HG02763 (cell line): ENCODE data around the gene MIXL1.
A peak's percentile ranks its signal among the peaks of the same experiment; 100 is the strongest.
"Not testable (repeated sequence)": the region's sequence is repeated elsewhere in the genome, so short reads cannot be mapped to it uniquely, and the experiment has no call there.

ENCODE experiments used
- ATAC-seq: cut with Tn5 transposase; IDR thresholded peaks from one replicate; pipeline ENCODE4 v1.9.1; 2021; ENCODE audit warnings: mild to moderate bottlenecking, moderate library complexity; ENCODE audit not compliant: unreplicated experiment

MIXL1 gene

DNA sequence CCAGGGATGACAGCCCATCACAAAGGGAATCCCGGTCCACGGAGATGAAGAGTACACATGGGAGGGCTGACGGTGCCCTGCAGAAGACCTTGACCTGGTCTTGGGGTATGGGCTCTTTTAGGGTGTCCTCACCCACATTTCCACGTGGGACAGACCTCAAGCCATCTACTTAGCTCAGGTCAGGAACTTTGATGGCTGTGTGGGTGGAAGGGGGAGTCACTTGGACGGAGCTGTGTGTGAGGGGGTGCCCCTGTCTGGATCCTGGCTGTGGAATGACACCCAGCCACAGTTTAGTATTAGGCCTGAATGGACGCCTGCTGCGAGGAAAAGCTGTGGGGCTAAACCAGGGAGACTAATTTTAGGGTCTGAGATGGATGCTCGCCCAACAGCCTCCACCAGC, 10.9 kb upstream of the MIXL1 start:
- no peak for ATAC-seq

- no peak for ATAC-seq
Measured at GRCh38 chr1:226215239-226215638, 8.2 kb upstream of the MIXL1 start.

- ATAC-seq = no peak
Measured at GRCh38 chr1:226216056-226216455, 7.4 kb upstream of the MIXL1 start.

GRCh38 chr1:226217273-226217672, 6.2 kb upstream of the MIXL1 start:
- ATAC-seq = no peak

GRCh38 chr1:226220473-226221189, 2.8 kb upstream of the MIXL1 start:
- no peak for ATAC-seq

GRCh38 chr1:226222686-226223085, 778 bp upstream of the MIXL1 start:
- no peak for ATAC-seq

DNA sequence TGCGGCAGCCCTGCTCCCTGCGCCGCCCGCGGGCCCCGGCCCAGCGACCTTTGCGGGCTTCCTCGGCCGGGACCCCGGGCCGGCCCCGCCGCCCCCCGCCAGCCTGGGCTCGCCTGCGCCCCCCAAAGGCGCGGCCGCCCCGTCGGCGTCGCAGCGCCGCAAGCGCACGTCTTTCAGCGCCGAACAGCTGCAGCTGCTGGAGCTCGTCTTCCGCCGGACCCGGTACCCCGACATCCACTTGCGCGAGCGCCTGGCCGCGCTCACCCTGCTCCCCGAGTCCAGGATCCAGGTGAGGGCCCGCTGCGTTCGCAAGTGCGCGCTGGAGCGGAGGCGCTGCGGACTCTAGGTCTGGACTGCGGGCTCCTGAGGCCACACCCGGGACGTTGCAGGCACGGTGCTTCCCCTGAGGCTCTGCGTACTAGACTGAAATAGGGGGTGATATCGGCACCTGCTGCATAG, 351 bp downstream of the MIXL1 start:
- ATAC-seq = peak; percentile 55

- ATAC-seq = no peak
Measured at GRCh38 chr1:226226601-226227000, 3.1 kb downstream of the MIXL1 start.

- peak; percentile 74 for ATAC-seq
Measured at GRCh38 chr1:226233293-226233692, 9.8 kb downstream of the MIXL1 start.

DNA sequence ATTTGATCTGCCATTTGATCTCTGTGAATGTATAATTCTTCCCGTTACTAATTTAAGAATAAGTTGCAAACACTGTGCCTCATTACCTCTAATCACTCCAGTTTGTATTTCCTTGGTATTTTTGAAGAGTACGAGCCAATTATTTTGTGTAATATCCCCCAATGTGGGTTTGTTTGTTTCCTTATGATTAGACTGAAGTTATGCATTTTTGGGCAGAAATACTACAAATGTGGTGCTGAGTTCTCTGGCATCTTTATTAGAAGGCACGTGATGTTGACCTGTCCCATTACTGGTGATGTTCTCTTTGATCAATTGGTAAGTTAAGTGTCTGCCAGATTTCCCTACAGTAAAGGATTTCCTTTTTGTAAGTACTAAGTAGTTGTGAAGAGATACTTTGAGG, 10.3 kb downstream of the MIXL1 start:
- no peak for ATAC-seq

DNA sequence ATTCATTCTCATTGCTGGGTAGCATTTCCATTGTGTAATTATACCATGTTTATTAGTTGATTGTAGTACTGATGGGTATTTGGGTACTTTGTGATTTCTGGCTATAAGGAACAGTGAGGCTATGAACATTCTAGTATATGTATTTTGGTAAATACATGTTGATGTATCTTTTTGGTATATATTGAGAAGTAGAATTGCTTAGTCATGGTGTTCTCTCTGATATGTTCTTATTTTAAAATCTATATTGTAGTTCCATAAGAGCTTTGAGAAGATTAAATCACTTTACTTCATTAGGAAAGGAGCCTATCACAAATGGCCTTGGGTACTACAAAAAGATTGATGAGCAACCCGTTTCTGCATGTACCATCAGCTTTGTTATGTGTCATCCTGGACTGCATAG, 13.4 kb downstream of the MIXL1 start:
- ATAC-seq = no peak

GRCh38 chr1:226239421-226239820, 16.0 kb downstream of the MIXL1 start:
- no peak for ATAC-seq

- no peak for ATAC-seq
Measured at GRCh38 chr1:226248091-226248490, 24.6 kb downstream of the MIXL1 start.

- no peak for ATAC-seq
Measured at GRCh38 chr1:226248796-226249195, 25.3 kb downstream of the MIXL1 start.

DNA sequence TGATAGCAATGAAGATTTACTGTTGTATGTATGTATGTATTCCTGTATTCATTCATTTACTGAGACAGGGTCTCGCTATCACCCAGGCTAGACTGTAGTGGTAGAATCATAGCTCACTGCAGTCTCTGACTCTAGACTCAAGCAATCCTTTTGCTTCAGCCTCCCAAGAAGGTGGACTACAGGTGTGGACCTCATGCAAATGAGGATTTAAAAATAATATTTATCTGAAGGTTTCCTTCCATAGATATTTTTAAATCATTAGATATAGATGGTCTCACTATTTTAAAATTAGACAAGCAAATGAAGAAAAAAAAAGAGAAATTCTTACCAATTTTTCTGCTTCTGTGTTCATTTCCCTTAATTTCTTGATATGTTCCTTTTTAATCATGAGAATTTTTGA, 27.0 kb downstream of the MIXL1 start:
- no peak for ATAC-seq

- not testable (repeated sequence) for ATAC-seq
Measured at GRCh38 chr1:226252841-226253240, 29.4 kb downstream of the MIXL1 start.

DNA sequence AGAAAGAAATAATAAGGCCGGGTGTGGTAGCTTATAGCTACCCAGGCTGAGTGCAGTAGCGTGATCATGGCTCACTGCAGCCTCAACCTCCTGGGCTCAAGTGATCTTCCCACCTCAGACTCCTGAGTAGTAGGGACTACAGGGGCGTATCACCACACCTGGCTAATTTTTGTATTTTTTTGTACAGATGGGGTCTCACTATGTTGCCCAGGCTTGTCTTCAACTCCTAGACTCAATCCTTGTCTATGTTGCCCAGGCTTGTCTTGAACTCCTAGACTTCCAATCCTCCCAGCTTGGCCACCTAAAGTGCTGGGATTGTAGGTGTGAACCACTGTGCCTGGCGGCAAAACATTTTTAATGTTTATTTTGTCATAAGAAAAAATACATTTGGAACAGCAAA, 30.5 kb downstream of the MIXL1 start:
- ATAC-seq = no peak

GRCh38 chr1:226255380-226255779, 31.9 kb downstream of the MIXL1 start:
- ATAC-seq = no peak

- no peak for ATAC-seq
Measured at GRCh38 chr1:226261818-226262217, 38.4 kb downstream of the MIXL1 start.

- ATAC-seq = no peak
Measured at GRCh38 chr1:226268421-226269124, 45.1 kb downstream of the MIXL1 start.

DNA sequence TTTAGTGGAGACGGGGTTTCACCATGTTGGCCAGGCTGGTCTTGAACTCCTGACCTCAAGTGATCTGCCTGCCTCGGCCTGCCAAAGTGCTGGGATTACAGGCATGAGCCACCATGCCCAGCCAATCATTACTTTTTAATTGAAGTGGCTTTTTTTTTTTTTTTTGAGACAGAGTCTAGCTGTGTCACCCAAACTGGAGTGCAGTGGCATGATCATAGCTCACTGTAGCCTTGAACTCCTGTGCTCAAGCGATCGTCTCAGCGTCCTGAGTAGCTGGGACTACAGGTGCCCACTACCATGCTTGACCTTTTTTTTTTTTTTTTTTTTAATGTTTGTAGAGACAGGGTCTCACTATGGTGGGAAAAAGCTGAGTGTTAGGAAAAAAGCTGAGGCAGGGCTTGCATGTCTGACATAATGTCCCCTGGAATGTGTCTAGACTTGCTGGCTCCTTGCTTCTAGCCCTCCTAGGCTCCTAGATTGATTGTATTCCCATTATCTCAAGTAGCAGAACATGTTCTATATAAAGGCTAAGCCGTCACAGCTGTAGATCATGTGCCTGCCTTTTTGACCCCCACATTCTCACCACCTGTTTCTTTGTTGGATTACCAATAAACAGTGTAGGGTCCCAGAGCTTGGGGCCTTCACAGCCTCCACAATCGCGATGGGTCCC, 48.9 kb downstream of the MIXL1 start:
- ATAC-seq = not testable (repeated sequence)

GRCh38 chr1:226274138-226274537, 50.7 kb downstream of the MIXL1 start:
- ATAC-seq = no peak
